Measurements from ENCODE around the gene HDAC9.

- no peak for TF ChIP-seq POLR2A (IDR thresholded peaks at IDR 0.05; ENCODE audit: low read length)
- no peak for TF ChIP-seq GATA1 (IDR thresholded peaks at IDR 0.05; ENCODE audit: low read depth, low read length)
Observed at GRCh38 chr7:19030281-19030680, 534.7 kb downstream of the HDAC9 start.

Measured in erythroblast (primary cell).